HFF-Myc (cell line): Measurements from ENCODE around the gene FLVCR2.

Experiments
- DNase-seq: peaks from one replicate; pipeline ENCODE4 v3.0.0-alpha.2; 2011; ENCODE audit warnings: low read depth; ENCODE audit errors: extremely low read depth
- H3K4me3 ChIP-seq: replicated peaks from 2 replicates; pipeline ENCODE4 v1.5.1; 2011; ENCODE audit warnings: low read depth, mild to moderate bottlenecking, control low read depth, low read length
- TF ChIP-seq, protein P1 (sequence below): IDR thresholded peaks from 2 replicates; pipeline ENCODE4 v1.5.1; 2012; ENCODE audit warnings: mild to moderate bottlenecking, low read depth, low read length, control low read depth; ENCODE audit errors: missing control alignments

Gene FLVCR2

DNA sequence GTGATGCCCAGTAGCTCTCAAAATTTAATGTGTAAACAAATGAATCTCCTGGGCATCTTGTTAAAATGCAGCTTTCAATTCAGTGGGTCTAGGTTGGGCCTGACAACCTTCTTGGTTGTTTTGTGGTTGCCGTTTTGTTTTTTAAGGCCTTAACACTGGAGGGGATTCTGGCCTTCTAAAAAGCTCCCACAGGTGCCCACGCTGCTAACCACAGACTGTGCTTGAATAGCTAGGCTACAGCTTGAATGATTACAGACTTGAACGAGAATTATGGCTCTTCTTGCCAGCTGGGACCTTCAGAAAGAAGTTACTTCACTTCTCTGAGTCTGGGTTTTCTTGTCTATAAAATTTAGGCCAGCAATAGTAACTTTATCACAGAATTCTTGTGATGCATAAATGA is 1.3 kb upstream of the FLVCR2 start:
- DNase-seq = no peak
- TF ChIP-seq, protein P1, sequence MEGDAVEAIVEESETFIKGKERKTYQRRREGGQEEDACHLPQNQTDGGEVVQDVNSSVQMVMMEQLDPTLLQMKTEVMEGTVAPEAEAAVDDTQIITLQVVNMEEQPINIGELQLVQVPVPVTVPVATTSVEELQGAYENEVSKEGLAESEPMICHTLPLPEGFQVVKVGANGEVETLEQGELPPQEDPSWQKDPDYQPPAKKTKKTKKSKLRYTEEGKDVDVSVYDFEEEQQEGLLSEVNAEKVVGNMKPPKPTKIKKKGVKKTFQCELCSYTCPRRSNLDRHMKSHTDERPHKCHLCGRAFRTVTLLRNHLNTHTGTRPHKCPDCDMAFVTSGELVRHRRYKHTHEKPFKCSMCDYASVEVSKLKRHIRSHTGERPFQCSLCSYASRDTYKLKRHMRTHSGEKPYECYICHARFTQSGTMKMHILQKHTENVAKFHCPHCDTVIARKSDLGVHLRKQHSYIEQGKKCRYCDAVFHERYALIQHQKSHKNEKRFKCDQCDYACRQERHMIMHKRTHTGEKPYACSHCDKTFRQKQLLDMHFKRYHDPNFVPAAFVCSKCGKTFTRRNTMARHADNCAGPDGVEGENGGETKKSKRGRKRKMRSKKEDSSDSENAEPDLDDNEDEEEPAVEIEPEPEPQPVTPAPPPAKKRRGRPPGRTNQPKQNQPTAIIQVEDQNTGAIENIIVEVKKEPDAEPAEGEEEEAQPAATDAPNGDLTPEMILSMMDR = no peak
- no peak overlapping the region for H3K4me3 ChIP-seq

DNA sequence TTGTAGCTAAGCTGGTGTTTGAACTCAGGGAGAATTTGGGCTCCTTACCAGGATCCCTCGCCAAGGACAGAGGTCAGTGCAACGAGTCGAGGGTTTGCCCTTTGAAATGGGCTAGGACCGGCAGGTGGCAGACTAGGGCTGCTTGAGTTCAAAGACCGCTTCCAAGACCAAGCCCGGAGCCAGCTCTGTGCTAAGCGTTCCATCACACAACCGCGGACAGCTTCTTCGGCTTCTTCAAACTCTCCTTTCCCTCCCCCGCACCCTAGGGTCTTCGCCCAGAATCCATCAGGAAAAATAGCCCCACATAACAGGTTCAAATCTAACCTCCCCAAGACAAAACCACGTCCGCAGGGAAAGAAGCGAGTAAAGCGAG is 705 bp upstream of the FLVCR2 start:
- DNase-seq = no peak
- H3K4me3 ChIP-seq = peak overlapping the region; percentile 52
- TF ChIP-seq, protein P1 = peak; percentile 83

DNA sequence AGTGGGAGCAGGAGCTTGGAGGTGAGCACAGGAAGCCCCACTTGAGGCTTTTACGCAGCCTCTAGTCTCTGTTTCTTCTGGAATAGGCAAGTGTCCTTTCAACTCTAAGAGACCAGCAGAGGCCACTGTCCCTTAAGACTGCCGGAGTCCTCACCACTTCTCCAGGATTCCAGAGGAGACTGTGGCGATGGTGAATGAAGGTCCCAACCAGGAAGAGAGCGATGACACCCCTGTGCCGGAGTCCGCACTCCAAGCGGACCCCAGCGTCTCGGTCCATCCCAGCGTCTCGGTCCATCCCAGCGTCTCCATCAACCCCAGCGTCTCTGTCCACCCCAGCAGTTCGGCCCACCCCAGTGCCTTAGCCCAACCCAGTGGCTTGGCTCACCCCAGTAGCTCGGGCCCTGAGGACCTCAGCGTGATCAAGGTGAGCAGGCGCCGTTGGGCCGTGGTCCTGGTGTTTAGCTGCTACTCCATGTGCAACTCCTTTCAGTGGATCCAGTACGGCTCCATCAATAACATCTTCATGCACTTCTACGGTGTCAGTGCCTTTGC is 442 bp downstream of the FLVCR2 start:
- peak overlapping the region; percentile 52 for H3K4me3 ChIP-seq
- DNase-seq = no peak
- TF ChIP-seq, protein P1 = peak; percentile 16

DNA sequence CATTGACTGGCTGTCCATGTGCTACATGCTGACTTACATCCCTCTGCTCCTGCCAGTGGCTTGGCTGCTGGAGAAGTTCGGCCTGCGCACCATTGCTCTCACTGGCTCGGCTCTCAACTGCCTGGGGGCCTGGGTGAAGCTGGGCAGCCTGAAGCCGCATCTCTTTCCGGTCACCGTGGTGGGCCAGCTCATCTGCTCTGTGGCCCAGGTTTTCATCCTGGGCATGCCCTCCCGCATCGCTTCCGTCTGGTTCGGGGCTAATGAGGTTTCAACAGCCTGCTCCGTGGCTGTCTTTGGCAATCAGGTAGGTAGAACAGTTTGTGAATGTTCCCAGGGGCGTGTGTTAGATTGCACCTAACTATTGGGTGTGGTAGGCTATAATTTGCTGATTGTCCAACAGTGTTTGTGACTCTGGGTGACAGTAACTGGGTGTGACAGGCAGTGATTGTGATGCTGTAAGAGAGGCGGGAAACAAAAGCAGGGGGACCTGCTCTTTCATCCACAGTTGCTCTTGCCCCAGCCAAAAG is 981 bp downstream of the FLVCR2 start:
- TF ChIP-seq, protein P1 = no peak
- peak overlapping the region; percentile 52 for H3K4me3 ChIP-seq
- no peak for DNase-seq

DNA sequence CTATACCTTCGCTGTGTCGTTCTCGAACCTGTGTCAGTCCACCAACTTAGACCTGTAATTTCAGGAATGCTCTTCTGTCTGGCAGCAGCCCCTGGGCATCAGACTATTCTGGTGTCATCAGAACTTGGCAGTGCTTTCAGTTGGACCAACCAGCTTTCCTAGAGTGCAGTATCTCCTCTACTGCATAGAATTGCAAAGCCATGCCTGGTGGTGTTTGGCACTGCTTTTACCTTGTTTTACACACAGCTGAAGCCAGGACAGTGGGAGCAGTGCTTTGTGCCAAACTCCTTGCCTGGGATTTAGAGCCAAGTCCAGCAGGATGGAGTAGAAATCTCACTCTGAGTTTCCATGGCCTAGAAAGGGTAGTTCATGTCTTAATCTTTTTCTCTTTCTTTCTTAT is 1.5 kb downstream of the FLVCR2 start:
- no peak for DNase-seq
- TF ChIP-seq, protein P1 = no peak
- no peak overlapping the region for H3K4me3 ChIP-seq

DNA sequence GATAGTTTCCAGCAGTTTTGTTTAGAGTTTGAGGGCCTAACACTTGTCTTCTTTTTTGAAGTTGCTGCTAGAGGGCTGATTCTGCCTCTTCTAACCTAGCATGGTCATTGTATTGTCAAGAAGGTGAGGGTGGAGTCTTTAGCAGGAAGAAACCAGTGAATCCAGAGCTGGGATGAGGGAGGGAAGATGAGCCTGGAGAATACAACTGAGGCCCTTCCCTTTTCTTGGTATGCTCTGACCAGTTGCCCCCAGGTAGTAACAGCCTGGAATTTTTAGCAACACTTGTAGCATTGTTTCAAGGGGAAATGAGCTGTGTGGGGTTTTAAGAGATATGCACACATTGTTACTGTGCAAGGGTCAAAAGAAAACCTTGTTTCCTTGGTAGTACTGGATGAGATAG is 9.0 kb downstream of the FLVCR2 start:
- no peak overlapping the region for H3K4me3 ChIP-seq
- no peak for DNase-seq
- TF ChIP-seq, protein P1 = no peak

DNA sequence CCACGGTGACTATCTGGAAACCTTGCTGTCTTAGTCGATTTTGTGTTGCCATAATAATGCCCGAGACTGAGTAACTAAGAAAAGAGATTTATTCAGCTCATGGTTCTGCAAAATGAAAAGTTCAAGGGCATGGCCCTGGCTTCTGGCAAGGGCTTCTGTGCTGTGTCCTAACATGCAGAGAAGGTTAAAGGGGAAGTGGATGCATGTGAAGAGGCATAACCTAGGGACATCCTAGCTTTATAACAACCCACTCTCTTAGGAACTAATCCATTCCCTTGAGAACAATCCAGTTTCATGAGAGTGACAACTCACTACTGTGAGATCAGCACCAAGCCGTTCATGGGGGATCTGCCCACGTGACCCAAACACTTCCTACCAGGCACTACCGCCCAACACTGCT is 11.5 kb downstream of the FLVCR2 start:
- no peak for DNase-seq
- no peak overlapping the region for H3K4me3 ChIP-seq
- TF ChIP-seq, protein P1 = no peak
